Measurements from ENCODE around the gene KRT82. TPM values are rescaled to one million over a fixed set of nuclear protein-coding genes. Genes with fewer than 3 reads are reported as not detected.

The KRT82 gene
- total RNA-seq, 1 experiment from 2014 or later, result not detected

- Histone ChIP-seq H2BK15ac (ENCODE audit: low read depth, low read length) (no peak overlapping the region), H3K27ac (ENCODE audit: insufficient read length, low read depth, low read length) (no peak overlapping the region), H2AFZ (ENCODE audit: low read length) (no peak overlapping the region), H3T11ph (ENCODE audit: low read length) (no peak overlapping the region), H3K23me2 (ENCODE audit: insufficient read length, low read depth, low read length, poor library complexity, severe bottlenecking) (no peaks in the 10 kb centered on the region), H4K5ac (ENCODE audit: insufficient read length, low read depth, low read length) (no peak overlapping the region), H3K79me1 (ENCODE audit: insufficient read depth, low read depth, low read length, poor library complexity, severe bottlenecking) (no peaks in the 10 kb centered on the region), H4K91ac (ENCODE audit: insufficient read length, low read depth, low read length) (no peak overlapping the region), H3K4ac (ENCODE audit: low read depth, low read length) (no peak overlapping the region), H3K27me3 (ENCODE audit: insufficient read depth, low read length) (no peaks in the 10 kb centered on the region), H4K8ac (replicated peaks; ENCODE audit: insufficient read length, low read depth, low read length) (no peak overlapping the region), H3K14ac (ENCODE audit: insufficient read depth, low read length) (no peak overlapping the region), H2BK5ac (ENCODE audit: insufficient read length, low read length) (no peak overlapping the region), H2BK12ac (ENCODE audit: insufficient read length, low read depth, low read length) (no peak overlapping the region), H3K9me3 (ENCODE audit: control insufficient read depth, low read depth, low read length) (no peaks in the 10 kb centered on the region), H2AK5ac (ENCODE audit: insufficient read length, low read length) (no peak overlapping the region), H3K4me1 (ENCODE audit: insufficient read depth, low read length) (no peaks in the 10 kb centered on the region), H3K56ac (ENCODE audit: insufficient read length, low read depth, low read length) (no peak overlapping the region), H2BK20ac (ENCODE audit: low read depth, low read length, poor library complexity, severe bottlenecking) (no peak overlapping the region), H3K23ac (ENCODE audit: insufficient read length, low read depth, low read length) (no peak overlapping the region), H3K79me2 (ENCODE audit: insufficient read depth, low read length) (peaks cover 2% of the 10 kb centered on the region; the same call in 1 of the 2 replicates), H3K4me2 (ENCODE audit: insufficient read depth, insufficient read length, low read length) (no peak overlapping the region), H3K9ac (ENCODE audit: extremely low read depth, insufficient read length, low read length) (no peak overlapping the region), H3K18ac (ENCODE audit: insufficient read length, low read depth, low read length) (no peak overlapping the region), H2BK120ac (ENCODE audit: low read depth, low read length, poor library complexity, severe bottlenecking) (no peak overlapping the region), H4K20me1 (ENCODE audit: control insufficient read depth, insufficient read depth, insufficient read length) (no peaks in the 10 kb centered on the region)
- no peak overlapping the region for H3K4me3 Mint-ChIP-seq
- peaks cover 9 to 13% of the 10 kb centered on the region in 2 experiments; a peak in 3 of 4 replicates for H3K4me1 Mint-ChIP-seq
- no peak for DNase-seq
- H3K9me3 Mint-ChIP-seq, result no peaks in the 10 kb centered on the region
- no peak for TF ChIP-seq CTCF (conservative IDR thresholded peaks at IDR 0.05)
- WGBS (ENCODE audit: extremely low coverage, insufficient read length, low lambda C conversion rate), result no CpG with 5 or more reads among the region's 6 CpGs
- peaks cover 10% of the 10 kb centered on the region for H3K27me3 Mint-ChIP-seq (ENCODE audit: low read depth)
- H3K36me3 Mint-ChIP-seq (ENCODE audit: insufficient read depth in 1 of 3, low read depth in 3 of 3), result no peaks in the 10 kb centered on the region
- no peak overlapping the region for H3K27ac Mint-ChIP-seq
Observed at GRCh38 chr12:52423035-52423434, 16.9 kb upstream of the KRT82 start.
